Measurements from ENCODE around the gene HOXD13.

The HOXD13 gene

GRCh38 chr2:176092270-176093144 is at the start of gene HOXD13:
TSS of gene HOXD13 (plus strand) at chr2:176092721. CDS start at chr2:176092891, 170 bp downstream.
- no peak for DNase-seq (ENCODE audit: low read depth in 2 of 2)

GRCh38 chr2:176056406-176056805 is 36.1 kb upstream of the HOXD13 start:
- no peak for DNase-seq (ENCODE audit: low read depth in 2 of 2)

DNA sequence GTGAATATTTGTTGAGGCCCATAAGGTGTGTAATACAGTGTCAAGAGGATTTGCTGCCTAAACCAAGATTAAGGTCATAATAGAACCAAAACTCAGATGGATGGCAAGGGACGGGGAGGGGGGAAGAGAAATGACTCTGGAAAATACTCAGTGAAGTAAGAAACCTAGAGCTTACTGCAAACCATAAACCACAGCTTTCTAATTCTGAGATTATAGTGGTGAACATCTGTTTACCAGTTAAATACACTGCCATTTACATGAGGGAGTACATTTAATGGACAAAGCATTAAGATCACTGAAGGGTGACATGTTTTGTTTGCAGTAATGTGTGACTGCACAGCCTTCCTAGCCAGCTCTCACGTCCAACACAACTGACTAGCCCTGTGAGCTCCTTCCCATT is 28.6 kb upstream of the HOXD13 start:
- no peak for DNase-seq (ENCODE audit: low read depth in 2 of 2)

- no peak for DNase-seq (ENCODE audit: low read depth in 2 of 2)
These were observed 25.6 kb upstream of the HOXD13 start for GRCh38 chr2:176066645-176067588.

DNA sequence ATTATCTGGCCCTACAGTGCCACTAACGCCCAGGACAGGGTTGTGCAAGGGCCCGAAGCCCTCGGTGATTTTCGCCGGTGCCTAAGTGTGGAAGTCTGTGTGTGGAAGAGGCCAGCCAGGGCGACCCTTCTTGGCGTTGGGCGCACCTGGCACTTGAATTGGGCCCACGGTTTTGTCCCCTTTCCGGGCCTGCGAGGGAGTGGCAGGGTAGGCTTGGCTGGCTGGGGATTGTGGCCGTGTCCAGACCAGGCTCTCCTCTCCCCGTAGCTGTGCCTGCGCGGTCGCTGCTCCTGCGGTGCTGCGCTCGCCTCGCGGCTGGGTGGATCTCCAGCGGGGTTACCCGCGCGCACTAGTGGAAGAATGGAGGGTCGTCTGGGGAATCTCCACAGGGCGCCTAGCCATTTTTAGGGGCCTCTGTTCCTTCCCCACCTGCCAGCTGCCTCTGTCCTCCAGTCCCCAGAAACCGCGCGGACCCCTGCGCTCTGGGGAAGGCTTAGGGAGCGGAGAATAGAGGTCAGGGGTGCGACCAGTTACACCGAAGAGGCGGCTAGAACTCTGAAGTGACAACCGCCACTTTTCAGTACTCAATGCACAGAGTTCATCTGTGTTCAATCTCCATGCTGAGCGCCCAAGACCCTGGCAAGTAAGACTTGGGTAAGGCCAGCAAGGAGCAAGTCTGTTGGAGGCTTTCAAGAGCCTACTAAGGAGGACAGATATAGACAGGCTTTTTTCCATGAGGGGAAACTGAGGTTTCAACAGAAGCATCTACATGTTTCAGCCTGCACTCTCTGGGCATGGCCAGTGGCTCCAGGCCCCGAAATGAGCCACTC is 24.7 kb upstream of the HOXD13 start:
- no peak for DNase-seq (ENCODE audit: low read depth in 2 of 2)

GRCh38 chr2:176068419-176068832 is 24.1 kb upstream of the HOXD13 start:
- no peak for DNase-seq (ENCODE audit: low read depth in 2 of 2)

GRCh38 chr2:176071330-176072291 is 20.9 kb upstream of the HOXD13 start:
- DNase-seq (ENCODE audit: low read depth in 2 of 2) = no peak

GRCh38 chr2:176072292-176072669 is 20.2 kb upstream of the HOXD13 start:
- no peak for DNase-seq (ENCODE audit: low read depth in 2 of 2)

DNA sequence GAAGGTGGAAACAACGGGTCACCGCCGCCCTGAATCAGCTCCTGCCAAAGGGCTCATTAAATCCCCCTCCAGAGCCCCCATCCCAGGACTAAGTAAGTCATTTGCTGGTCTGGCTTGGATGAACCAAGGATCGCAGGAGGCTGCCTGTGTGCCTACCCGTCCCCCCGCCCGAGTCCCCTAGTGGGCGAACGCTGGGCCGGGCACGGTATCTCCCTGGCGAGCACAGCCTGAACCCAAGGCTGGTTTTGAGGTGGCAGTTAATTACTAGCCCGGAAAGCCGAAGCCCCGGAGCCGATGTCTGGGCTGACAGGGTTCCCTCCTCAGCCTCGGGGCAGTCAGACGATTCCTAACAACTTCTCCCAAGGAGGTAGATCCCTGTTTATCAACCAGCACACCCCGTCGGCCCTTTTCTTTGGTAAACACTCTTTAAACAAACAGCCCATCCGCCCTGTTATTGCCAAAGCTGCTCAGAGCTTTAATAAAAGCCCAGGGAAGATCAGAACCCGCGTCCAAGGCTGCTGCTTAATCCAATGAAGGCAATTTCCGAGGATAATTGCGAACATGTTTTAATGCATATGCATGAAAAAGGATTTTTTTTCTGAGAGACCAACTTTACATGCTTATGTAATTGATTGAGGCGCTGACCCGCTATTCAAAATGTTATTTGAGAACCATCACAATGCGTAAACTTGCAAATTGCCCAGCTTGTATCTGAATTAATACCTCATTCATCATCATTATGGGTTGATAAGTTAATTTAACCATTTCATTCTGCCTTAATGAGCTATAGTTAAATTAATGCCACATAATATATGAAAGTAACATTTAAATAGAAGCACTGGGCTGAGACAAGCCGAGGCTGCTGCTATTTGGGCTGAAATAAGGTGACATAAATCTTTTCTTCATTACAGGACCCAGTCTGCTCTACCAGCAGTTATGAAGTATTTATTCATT is 19.3 kb upstream of the HOXD13 start:
- DNase-seq (ENCODE audit: low read depth in 2 of 2) = no peak

DNA sequence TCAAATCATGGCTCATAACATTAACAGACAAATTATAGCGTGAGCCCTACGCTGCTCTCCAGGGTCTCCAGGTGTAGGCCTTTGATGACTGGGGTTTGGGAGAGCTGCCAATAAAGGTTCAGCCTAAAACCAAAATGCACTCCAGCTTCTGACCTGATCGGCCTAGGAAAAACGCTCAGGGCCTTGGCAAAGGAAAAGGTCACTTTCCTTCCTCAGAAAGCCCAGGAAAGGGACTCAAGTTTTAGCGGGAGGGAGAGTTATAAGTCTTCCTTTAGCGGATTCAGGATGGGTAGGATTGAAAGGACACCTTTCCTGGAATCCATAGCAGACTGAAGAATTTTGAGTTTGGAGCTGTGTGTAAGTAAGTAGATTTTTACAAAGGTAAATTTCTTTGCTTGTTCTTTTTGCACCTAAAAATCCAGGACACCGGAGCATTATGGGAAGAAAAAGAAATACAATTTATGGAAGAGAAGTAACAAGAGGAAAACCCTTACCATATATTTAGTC is 17.5 kb upstream of the HOXD13 start:
- DNase-seq (ENCODE audit: low read depth in 2 of 2) = no peak

DNA sequence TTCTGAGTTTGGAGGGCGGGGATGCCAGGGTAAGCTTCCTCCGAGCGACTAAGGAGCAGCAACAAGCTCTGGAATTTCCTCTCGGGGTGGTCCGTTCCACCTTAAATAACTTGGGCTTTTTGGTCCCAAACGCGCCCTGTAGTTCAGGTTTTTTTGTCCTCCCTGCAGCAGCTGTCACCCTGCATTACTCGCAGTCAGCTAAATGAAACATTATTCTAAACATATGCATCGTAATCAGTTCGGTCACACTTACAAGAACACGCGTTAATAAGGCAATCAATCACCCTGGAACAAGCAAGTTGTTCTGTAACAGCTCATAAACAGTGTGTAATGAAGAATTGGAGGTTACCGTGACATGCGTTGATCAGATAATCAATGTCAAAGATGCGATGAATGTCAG is 17.0 kb upstream of the HOXD13 start:
- DNase-seq (ENCODE audit: low read depth in 2 of 2) = no peak

- DNase-seq (ENCODE audit: low read depth in 2 of 2) = no peak
These were observed 16.5 kb upstream of the HOXD13 start for GRCh38 chr2:176076063-176076462.

DNA sequence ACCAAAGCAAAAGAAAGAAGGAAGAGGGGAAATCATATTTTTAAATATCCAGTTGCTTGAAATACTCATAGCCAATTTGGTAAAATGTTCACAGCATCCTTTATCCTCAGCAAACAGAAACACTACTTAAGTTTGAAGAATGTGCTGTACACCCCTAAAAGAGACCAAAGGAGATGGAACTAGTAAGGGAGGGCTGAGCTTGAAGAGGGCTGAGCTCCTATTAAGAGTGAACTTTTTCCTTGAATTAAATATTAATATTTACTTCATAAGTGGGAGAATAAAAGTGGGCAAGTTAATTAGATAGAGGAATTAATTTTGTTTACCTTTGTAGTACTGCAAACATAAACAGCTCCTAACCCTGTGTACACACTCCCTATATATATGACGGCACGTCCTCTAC is 15.7 kb upstream of the HOXD13 start:
- DNase-seq (ENCODE audit: low read depth in 2 of 2) = no peak

DNA sequence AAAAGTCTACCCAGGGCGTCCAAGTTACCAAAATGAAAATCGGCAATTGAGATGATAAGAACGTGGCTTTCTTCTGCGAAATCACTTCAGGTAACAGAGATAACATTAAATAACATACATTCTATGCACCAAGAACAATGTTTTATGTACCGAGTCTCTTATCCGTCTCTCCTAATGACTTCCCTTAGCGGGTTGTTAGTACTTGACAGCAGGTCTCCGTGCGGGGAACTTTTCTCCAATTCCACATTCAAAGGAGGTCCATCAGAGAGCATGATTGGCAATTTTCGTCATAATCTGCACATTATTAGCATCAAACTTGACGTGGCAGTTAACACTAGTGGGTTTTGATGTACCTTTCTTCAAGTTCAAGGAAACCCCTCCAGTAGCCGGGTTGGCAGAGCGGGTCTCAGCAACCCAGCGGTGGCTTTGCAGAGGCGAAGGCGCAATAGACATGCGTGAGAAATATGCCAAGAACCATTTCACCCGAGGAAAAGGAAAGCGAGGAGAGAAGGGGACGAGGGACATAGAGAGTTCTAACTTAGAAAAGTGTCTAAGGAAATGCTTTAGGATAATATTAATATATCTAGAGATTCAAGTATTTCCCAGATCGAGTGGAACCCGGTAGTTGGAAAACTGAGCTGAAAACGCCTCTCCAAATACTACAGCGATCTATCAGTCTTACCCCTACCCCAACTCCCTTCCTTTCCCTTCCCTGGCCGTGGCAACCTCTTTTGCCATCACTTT is 13.8 kb upstream of the HOXD13 start:
- DNase-seq (ENCODE audit: low read depth in 2 of 2) = no peak

DNA sequence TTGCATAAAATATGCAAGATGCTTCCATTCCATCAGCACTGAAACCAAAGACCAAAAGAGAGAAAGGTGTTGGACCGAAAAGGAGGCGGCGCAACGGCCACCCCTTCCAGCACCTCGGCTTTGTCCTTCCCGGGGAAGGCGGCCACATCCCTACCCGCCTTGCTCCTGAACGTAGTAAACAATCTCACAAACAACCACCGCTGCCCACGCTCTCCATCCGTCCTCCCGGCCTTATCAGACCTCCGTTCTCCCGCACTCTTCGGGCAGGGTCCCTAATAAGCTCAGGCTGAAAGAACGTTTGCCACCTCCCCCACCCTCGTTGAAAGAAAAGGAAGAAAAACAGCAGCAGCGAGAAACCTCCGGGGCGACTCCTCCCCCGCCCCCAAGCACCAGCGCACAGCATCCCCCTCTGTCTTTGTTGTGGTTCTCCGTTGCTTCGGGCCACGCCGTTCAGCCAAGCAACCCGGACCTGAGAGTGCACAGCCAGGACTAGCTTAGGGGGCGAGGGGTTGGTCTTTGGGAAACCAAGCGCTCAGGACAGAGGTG is 13.2 kb upstream of the HOXD13 start:
- DNase-seq (ENCODE audit: low read depth in 2 of 2) = no peak

- no peak for DNase-seq (ENCODE audit: low read depth in 2 of 2)
These were observed 12.5 kb upstream of the HOXD13 start for GRCh38 chr2:176079831-176080539.

GRCh38 chr2:176080540-176081375 is 11.8 kb upstream of the HOXD13 start:
- no peak for DNase-seq (ENCODE audit: low read depth in 2 of 2)

Data from stimulated activated CD4-positive, alpha-beta T cell treated with anti-CD3 and anti-CD28 coated beads, Interleukin-4, amount 100 ng/mL, for 48 hours (primary cell).